IPS DF 19.7 (cell line): ENCODE data around the gene CSNK1G1.
"Not testable (repeated sequence)": the region's sequence is repeated elsewhere in the genome, so short reads cannot be mapped to it uniquely, and the experiment has no call there.

Experiments used
- DNase-seq: peaks from one replicate; pipeline ENCODE4 v3.0.0-alpha.2; 2013; ENCODE audit warnings: low read depth, low spot score

The CSNK1G1 gene

DNA sequence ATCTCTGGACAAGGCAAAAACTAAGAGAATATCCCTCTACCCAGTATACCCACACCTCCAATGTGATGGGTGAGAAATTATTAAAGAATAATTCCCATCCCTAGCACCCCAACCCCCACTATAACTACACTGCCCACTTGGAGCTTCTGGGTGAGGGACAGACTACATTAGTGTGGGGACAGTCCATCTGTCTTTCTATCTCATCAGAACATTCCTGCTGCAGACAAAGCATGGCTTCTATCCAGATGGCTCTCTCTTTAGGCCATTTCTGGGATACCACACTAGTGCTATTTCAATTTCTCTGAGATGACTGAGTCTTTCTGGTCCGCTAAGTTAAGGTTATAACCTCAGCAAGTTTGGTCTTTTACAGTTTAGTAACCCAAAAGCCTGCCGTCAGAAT lies 6.6 kb downstream of the CSNK1G1 start:
- DNase-seq: no peak

DNA sequence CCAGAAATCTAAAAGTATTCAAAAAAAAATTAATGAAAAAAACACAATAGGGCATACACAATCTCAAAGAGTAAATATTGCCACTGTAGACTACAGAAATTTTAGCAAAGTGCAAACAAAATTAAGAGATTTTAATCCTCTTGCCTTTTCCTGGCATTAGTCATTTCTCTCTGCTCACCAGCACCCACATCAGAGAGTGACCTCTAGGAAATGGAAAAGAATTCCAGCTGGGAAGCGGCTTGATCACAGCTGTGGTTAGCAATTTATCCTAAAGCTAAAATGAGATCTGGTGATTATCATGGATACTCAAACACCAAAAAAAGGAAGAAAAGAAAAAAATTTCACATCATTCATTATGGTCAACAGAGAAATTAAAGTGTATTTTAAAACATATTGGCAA lies 7.5 kb downstream of the CSNK1G1 start:
- no peak for DNase-seq

DNA sequence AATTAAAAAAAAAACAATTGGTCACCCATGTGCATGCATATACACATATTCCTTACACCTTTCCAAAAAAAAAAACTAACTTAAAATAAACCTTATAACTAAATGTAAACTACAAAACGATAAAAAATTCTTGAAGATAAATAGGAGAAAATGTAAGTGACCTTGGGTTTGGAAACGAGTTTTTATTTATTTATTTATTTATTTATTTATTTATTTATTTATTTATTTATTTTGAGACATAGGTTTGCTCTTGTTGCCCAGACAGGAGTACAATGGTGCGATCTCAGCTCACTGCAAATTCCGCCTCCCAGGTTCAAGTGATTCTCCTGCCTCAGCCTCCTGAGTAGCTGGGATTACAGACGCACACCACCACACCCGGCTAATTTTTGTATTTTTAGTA lies 9.7 kb downstream of the CSNK1G1 start:
- DNase-seq: not testable (repeated sequence)

DNA sequence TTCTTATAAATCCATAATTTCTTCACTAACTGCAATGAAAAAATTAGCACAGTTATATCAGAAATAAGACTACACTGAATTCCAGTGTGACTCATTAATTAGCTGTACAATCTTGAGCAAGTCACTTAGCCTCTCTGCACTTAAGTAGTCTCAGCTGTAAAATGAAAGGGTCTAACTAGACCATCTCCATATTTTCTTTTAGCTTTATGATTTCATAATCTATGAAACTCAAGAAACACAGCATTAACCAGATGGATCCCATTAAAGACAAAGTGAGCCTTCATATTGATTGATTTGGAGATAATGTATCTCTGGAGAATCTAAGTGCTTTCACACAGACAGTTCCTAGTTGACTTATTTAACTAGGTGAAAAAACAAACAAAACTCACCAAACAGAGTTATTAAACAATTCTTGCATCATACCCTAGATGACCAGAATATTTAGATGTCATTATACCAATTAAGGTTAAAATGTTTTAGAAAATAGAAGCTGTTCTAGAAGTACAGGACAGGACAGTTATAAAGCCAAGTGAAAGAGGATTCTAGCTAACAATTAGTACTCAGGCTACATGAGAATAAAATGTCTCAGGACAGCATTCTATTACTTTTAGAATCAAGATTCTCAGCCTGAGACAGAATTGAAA lies 11.2 kb downstream of the CSNK1G1 start:
- no peak for DNase-seq

DNA sequence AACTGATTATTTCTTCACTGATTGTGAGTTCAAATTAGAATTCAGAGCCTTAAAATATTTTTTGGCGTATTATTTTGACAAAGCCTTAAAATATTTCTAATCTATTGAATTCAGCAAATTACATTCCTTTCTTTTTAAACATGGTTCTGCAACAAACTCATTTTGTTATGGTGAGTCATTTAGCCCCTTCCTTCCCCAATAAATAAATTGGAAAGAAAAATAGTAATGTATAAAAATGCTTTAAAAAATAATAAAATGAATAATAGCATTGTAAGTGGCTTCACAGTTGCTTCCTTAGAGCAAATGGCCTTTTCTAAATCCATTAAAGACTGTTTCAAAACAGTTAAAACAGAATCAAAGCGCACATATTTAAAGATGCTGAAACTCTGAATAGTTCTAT lies 12.1 kb downstream of the CSNK1G1 start:
- DNase-seq: no peak

DNA sequence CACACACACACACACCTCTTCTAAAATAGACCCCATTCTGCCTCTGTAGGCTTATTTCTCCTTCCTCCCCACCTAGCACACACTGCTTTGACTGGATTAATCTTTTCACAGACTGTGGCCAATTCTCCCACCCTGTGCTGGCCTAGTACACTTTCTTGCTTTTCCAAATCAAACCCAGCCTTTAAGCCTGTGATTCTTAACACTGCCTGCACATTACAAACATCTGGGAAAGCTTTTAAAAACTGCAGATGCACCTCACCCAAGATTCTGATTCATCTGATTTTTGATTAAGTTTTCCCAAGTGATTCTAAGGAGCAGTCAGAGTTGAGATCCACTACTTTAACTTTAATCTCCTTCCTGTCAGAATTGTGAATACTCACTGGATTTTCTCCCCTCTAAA lies 12.8 kb downstream of the CSNK1G1 start:
- no peak for DNase-seq

DNA sequence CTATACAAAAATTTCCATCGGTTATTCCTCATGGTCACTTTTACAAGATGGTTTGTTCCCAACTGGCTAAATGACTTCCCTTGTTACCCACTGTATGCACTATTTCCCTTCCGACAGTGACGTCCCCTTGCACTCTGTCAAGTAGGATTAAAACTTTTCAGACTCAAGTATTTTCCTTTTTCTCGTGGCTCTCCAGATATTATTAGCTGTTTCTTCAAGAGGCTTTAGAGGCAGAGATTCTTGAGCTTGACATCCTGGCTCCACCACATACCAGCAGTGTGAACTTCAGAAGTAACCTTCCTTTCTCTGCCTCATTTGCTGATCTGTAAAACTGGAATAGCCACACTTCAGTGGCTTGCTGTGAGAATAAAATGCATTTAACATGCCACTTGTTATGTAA lies 14.0 kb downstream of the CSNK1G1 start:
- DNase-seq: no peak

DNA sequence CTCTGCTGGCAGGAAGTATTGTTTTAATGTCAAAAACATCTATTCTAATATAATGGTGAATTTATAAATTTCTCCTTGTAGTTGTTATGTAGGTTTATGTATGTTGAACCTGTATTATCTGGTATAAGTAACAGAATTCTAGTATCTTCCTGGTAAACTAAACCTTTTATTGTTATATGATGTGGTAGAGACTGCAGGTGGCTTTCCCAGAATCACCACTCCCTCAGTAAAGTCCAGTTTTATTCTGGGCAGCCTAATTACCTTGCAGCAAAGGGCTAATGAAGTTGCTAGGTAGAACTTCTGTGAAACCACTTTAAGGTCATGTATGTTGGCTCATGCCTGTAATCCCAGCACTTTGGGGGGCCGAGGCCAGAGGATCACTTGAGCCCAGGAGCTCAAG lies 15.6 kb downstream of the CSNK1G1 start:
- DNase-seq: no peak

DNA sequence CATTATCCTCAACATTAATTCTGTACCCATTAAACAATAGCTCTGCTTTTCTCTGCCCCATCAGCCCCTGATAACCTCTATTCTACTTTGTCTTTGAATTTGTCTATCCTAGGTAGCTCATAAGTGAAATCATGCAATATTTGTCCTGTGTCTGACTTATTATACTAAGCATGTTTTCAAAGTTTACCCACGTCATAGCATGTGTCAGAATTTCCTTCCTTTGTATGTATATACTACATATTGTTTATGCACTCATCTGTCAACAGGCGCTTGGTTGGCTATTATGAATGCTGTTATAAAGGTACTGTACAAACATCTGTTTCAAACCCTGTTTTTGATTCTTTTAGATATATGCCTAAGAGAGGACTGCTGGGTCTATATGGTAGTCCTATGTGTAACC lies 18.2 kb downstream of the CSNK1G1 start:
- no peak for DNase-seq

DNA sequence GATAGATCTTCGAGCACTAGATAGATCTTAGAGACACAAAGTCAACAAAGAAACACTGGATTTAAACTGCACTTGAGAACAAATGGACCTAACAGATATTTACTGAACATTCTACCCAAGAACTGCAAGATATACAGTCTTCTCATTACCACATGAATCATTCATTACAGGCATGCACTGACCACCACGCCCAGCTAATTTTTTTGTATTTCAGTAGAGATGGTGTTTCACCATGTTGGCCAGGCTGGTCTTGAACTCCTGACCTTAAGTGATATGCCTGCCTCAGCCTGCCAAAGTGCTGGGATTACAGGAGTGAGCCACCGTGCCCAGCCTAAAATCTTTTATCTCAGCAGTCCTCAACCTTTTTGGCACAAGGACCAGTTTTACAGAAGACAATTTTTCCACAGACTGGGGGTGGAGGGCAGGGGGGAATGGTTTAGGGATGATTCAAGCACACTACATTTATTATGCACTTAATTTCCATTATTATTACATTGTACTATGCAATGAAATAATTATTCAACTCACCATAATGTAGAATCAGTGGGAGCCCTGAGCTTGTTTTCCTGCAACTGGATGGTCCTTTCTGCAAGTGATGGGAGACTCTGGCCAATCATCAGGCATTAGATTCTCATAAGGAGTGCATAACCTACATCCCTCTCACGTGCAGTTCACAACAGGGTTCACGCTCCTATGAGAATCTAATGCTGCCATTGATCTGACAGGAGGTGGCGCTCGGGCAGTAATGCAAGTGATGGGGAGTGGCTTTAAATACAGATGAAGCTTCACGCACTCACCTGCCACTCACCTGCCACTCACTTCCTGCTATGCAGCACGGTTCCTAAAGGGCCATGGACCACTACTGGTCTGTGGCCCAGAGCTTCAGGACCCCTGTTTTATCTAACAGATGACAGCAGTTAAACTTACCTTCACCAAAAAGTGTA lies 21.7 kb downstream of the CSNK1G1 start:
- DNase-seq: no peak

DNA sequence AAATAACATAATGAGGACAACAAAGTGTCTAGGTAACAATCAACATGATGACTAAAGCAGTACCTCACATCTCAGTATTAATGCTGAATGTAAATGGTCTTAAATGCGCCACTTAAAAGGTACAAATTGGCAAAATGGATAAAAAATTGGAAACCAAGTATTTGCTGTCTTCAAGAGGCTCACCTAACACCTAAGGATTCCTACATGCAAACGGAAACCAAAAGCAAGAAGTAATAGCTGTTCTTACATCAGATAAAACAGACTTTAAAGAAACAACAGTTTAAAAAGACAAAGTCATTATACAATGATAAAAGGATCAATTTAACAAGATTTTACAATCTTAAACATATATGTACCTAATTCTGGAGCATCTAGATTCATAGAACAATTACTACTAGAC lies 22.5 kb downstream of the CSNK1G1 start:
- DNase-seq: no peak

DNA sequence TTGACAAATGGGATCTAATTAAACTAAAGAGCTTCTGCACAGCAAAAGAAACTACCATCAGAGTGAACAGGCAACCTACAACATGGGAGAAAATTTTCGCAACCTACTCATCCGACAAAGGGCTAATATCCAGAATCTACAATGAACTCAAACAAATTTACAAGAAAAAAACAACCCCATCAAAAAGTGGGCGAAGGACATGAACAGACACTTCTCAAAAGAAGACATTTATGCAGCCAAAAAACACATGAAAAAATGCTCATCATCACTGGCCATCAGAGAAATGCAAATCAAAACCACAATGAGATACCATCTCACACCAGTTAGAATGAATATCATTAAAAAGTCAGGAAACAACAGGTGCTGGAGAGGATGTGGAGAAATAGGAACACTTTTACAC lies 24.3 kb downstream of the CSNK1G1 start:
- DNase-seq: not testable (repeated sequence)

DNA sequence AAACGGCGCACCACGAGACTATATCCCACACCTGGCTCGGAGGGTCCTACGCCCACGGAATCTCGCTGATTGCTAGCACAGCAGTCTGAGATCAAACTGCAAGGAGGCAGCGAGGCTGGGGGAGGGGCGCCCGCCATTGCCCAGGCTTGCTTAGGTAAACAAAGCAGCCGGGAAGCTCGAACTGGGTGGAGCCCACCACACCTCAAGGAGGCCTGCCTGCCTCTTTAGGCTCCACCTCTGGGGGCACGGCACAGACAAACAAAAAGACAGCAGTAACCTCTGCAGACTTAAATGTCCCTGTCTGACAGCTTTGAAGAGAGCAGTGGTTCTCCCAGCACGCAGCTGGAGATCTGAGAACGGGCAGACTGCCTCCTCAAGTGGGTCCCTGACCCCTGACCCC lies 29.0 kb downstream of the CSNK1G1 start:
- not testable (repeated sequence) for DNase-seq

DNA sequence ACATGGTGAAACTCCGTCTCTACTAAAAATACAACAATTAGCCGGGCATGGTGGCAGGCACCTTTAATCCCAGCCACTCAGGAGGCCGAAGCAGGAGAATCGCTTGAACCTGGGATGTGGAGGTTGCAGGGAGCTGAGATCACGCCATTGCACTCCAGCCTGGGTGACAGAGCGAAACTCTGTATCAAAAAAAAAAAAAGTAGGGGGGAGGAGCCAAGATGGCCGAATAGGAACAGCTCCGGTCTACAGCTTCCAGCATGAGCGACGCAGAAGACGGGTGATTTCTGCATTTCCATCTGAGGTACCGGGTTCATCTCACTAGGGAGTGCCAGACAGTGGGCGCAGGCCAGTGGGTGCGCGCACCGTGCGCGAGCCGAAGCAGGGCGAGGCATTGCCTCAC lies 29.5 kb downstream of the CSNK1G1 start:
- DNase-seq: not testable (repeated sequence)

DNA sequence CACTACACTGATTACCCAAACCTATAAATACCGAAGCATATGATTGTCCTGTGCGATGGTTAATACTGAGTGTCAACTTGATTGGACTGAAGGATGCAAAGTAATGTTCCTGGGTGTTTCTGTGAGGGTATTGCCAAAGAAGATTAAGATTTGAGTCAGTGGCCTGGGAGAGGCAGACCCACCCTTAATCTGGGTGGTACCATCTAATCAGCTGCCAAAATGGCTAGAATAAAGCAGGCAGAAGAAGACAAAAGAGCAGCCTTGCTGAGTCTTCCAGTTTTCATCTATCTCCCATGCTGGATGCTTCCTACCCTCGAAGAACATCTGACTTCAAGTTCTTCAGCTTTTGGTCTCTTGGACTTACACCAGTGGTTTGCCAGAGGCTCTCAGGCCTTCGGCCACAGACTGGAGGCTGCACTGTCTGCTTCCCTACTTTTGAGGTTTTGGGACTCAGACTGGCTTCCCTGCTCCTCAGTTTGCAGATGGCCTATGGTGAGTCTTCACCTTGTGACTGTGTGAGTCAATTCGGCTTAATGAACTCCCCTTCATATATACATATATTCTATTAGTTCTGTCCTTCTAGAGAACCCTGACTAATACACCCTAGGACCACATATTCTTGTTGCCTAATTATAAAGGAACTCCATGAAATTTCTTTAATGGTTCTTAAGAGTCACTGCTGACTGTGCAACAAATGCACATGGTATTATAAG lies 31.7 kb downstream of the CSNK1G1 start:
- no peak for DNase-seq

DNA sequence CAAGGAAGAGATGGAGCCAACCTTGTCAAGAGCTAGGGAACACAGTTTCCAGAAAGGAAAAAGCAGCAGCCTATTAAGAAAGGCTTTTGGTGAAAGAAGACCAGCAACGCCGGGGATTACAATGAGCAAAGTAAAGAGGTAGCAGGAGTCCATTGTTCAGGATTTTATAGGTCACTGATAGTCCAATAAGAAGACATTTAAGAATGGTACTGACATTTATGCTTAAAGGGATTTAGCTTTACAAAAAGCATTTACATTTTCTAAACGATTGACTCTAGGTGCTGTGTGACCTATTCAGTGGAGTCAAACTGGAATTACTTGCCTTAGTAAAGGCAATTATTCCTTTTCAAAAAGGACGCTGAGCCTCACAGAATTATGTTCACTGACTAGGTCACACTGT lies 40.8 kb downstream of the CSNK1G1 start:
- DNase-seq: no peak

DNA sequence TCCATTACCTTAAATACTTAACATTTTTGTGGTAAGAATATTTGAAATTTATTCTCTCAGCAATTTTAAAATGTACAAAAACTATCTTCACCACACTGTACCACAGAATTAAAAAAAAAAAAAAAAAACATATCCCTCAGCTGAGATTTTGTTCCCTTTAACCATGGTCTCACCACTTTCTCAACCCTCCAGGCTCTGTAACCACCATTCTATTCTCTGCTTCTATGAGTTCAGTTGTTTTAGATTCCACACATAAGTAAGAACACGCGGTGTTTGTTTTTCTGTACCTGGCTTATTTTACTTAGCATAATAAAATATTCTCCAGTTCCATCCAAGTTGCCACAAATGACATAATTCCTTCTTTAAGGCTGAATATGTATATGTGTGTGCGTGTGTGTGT lies 41.5 kb downstream of the CSNK1G1 start:
- DNase-seq: no peak

DNA sequence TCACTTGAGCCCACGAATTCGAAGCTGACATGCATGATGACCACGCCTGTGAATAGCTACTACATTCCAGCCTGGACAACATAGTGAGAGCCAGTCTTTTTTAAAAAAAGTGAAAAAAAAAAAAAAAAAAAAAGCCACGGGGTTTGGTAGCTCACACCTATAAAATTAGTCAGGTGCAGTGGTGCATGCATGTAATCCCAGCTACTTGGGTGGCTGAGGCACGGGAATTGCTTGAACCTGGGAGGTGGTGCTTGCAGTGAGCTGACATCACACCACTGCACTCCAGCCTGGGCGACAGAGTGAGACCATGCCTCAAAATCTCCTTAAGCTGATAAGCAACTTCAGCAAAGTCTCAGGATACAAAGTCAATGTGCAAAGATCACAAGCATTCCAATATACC lies 44.4 kb downstream of the CSNK1G1 start:
- DNase-seq: no peak

DNA sequence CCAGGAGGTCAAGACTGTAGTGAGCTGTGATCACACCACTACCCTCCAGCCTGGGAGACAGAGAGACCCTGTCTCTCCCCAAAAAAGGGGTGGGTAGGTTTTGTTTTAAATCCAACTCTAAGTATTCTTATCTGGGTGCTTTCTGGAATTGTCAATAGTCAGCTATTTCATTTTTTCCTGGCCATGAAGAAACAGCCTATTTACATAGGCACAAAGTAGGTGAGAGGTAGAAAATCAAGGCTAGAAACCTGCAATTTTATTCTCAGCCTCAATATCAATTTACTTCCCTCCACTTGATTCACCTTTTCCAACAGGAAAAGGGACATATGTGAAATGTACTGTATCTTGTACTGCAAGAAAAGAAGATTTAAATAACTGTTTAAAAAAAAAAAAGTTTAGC lies 45.9 kb downstream of the CSNK1G1 start:
- no peak for DNase-seq

DNA sequence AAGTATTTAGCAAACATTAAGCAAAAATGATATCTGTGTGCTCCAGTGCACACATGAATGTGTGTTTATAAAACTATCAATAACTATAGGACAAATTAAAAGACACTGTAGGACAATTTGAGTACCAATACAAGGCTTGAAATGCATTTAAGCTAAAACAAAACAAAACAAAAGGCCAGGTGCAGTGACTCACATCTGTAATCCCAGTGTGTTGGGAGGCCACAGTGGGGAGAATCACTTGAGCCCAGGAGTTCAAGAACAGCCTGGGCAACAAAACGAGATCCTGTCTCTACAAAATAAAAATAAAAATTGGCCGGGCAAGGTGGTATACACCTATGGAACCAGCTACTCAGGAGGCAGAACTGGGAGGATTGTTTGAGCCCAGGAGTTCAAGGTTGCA lies 50.7 kb downstream of the CSNK1G1 start:
- peak; percentile 5 for DNase-seq

DNA sequence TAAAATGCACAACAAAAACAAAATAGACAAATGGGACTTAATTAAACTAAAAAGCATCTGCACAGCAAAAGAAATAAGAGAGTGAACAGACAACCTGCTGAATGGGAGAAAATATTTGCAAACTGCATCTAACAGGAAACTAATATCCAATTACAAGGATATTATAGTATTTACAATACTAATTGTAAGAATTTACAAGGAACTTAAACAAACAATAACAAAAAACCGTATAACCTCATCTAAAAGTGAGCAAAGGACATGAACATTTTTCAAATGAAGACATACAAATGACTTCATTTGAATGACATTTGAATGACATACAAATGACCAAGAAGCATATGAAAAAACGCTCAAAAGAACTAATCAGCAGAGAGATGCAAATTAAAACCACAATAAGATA lies 66.4 kb downstream of the CSNK1G1 start:
- DNase-seq: no peak

DNA sequence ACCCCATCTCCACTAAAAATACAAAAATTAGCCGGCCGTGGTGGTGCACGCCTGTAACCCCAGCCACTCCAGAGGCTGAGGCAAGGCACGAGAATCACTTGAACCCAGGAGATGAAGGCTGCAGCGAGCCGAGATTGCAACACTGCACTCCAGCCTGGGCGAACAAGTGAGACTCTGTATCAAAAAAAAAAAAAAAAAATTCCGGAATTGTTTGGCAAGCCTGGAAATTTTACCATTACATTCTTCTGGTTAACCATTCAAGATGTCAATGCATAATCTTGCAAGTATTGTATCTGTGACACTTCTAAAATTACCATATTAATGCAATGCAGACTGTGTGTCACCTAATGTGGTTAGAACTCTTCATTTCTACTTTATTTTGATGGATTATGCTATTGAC lies 67.0 kb downstream of the CSNK1G1 start:
- no peak for DNase-seq

DNA sequence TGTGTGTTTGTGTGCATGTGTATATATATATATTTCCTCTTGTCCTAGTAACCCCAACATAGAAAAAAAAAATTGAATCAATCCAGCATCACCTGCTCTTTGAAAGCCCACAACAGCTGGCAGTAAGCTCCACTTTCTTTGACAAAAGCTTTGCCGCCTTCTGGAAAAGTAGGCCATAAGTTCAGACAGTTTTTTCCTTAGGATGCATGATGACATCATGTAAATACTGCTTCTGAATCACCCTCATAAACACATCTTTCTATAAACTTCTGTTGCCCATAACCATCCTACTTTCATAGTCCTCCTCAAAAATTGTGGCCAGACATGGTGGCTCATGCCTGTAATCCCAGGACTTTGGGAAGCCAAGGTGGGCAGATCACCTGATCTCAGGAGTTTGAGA lies 67.4 kb downstream of the CSNK1G1 start:
- no peak for DNase-seq
